ENCODE measurements around the gene IP6K1.
"Not testable (repeated sequence)": the region's sequence is repeated elsewhere in the genome, so short reads cannot be mapped to it uniquely, and the experiment has no call there.

Gene IP6K1

DNA sequence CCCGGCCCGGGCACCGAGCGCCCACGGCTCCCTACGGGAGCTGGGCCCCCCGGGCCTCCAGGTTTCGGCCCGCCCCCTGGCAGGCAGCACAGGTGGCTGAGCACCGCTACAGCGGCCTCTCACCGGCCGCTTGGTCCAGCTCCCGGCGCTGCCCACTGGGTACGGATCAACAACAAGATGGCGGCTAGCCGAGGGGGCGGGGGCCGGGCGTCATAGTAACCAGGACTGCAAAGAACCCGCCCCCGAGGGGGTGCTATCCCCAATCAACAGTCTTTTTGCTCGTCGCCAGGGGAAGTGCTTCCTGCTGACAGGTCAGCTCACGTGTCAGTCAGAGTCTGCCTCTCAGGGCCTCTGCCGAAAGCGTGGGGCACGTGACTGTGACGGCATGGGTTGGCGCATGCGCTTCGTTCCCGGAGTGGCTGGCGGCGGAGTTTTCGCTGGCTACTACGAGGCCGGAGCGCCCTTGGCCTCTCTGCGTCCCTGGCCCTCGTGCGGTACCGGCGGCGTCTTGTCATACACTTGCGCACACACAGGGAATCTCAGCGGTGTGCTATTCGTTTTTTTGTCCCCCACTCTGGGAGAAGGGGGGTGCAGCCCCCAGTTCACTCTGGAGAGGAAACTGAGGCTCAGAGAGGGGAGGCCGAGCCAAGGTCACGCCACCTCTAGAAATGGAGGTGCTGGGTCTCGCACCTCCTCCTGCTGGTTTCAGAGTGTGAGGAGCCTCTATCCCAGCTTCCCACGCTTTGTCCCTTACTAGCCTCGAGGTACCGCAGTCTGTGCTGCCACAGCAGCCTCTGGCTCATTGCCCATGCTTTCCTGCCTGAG lies at the start of gene IP6K1:
Gene IP6K1 (minus strand): TSS at position 186 of the 825 bp plus-strand sequence. CDS start 38,502 bp downstream, outside the sequence.
- H3K9me3 ChIP-seq (ENCODE audit: low read length), result no peaks in the 10 kb centered on the region
- H3K4me1 ChIP-seq (ENCODE audit: insufficient read depth, low read length), result peaks cover 20% of the 10 kb centered on the region
- peak within 1 kb of the TSS; percentile 81 for H3K4me3 ChIP-seq (ENCODE audit: low read length)
- no peaks in the 10 kb centered on the region for H3K27me3 ChIP-seq (ENCODE audit: insufficient read depth, low read length)
- H2AFZ ChIP-seq (ENCODE audit: low read depth, low read length), result no peak within 1 kb of the TSS
- peaks cover 7% of the 10 kb centered on the region for H3K36me3 ChIP-seq (ENCODE audit: insufficient read depth, low read length)

DNA sequence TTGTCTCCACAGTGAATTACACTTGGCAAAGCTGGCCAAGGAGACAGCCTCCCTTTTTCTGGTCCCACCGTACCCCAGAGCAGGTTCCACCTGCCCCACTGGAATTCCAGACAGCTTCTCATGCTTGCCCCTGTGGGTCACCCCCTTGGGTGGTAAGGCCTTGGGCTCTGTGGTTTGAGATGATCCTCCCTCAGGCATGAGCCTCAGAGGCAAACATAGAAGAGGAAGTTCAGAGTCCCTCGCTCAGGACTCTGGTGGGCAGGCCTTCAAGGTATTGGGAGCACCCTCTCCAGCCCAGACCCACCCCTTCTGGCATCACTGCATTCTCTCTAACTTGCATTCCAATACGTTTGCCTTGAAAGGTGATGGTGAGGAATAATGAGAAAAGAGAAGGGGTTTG lies 45.0 kb upstream of the IP6K1 start:
- Histone ChIP-seq H3K36me3 (ENCODE audit: insufficient read depth, low read length) (peaks cover 53% of the 10 kb centered on the region), H3K4me1 (ENCODE audit: insufficient read depth, low read length) (no peaks in the 10 kb centered on the region), H3K4me3 (ENCODE audit: low read length) (no peak overlapping the region), H2AFZ (ENCODE audit: low read depth, low read length) (no peak overlapping the region), H3K9me3 (ENCODE audit: low read length) (no peaks in the 10 kb centered on the region), H3K27me3 (ENCODE audit: insufficient read depth, low read length) (no peaks in the 10 kb centered on the region)

DNA sequence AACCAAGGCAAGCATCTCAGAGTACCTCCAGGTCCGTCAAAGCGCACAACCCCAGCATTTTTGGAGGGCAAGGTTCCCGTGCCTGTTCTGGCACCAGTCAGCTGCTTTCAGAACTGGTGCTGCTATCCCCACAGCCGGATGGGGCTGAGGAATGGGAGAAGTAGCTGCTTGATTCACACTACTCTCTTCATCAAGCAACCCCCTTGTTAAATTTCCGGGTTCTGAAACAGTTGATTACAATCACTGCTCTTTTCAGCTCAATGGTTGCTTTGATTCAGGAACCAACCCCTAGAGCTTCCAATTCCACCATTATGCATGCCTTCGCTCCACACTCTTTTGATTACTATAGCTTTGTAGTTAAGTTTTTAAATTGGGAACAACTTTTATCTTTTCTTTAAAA lies 39.7 kb upstream of the IP6K1 start:
- Histone ChIP-seq H3K4me3 (ENCODE audit: low read length) (no peak overlapping the region), H3K36me3 (ENCODE audit: insufficient read depth, low read length) (peaks cover 28% of the 10 kb centered on the region), H2AFZ (ENCODE audit: low read depth, low read length) (no peak overlapping the region), H3K9me3 (ENCODE audit: low read length) (no peaks in the 10 kb centered on the region), H3K27me3 (ENCODE audit: insufficient read depth, low read length) (no peaks in the 10 kb centered on the region), H3K4me1 (ENCODE audit: insufficient read depth, low read length) (no peaks in the 10 kb centered on the region)

DNA sequence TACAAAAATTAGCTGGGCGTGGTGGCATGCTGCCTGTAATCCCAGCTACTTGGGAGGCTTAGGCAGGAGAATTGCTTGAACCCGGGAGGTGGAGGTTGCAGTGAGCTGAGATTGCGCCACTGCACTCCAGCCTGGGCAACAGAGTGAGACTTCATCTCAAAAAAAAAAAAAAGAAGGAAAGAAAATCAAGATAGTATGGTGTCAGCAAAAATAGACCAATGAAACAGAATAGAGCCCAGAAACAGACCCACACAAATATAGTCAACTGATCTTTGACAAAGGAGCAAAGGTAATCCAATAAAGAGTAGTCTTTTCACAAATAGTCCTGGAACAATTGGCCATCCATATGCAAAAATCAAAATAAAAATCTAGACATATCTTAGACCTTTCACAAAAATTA lies 36.8 kb upstream of the IP6K1 start:
- H3K27me3 ChIP-seq (ENCODE audit: insufficient read depth, low read length), result not testable (repeated sequence)

DNA sequence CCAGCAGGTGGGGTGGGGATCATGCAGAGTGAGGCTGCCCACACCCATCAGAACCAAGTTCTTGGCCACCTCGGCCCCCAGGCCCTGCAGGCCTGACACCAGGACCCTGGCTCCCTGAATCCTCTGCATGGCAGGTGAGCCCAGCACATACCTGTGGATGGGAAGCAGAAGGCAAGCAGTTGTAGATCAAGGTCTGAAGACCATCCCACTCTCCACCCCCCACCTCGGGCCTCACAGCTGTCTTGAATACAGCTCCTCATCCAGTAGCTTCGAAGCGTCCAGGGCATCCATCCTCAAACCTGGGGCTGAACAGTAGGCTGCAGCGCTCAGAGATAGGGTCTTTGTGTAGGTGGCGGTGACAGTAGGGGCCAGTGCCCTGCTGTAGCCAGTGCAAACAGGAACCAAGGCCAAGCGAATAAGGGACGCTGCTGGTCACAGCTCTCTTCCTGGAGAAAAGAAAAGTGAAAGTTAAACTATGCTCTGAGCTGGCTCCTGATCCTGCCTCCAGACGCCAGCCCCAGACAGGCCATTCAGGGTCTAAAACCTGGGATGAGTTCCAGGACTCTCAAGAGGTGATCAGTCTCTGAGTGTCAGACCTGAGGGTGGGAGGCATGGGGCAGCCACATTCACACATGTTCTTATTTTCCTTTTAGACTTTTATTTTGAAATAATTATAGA lies 27.3 kb upstream of the IP6K1 start, which contains the start of gene UBA7:
Gene UBA7 (minus strand): TSS at position 457 of the 678 bp plus-strand sequence. CDS start 166 bp downstream, at position 291.
- Histone ChIP-seq H3K4me3 (ENCODE audit: low read length) (no peak within 1 kb of the TSS), H2AFZ (ENCODE audit: low read depth, low read length) (no peak within 1 kb of the TSS), H3K27me3 (ENCODE audit: insufficient read depth, low read length) (no peaks in the 10 kb centered on the region), H3K9me3 (ENCODE audit: low read length) (no peaks in the 10 kb centered on the region), H3K4me1 (ENCODE audit: insufficient read depth, low read length) (no peaks in the 10 kb centered on the region), H3K36me3 (ENCODE audit: insufficient read depth, low read length) (no peaks in the 10 kb centered on the region)

More for the DNA sequence above, 36.8 kb upstream of the IP6K1 start:
- not testable (repeated sequence) for H3K4me3 ChIP-seq (ENCODE audit: low read length); H3K9me3 ChIP-seq (ENCODE audit: low read length); H2AFZ ChIP-seq (ENCODE audit: low read depth, low read length); H3K36me3 ChIP-seq (ENCODE audit: insufficient read depth, low read length); H3K4me1 ChIP-seq (ENCODE audit: insufficient read depth, low read length)

DNA sequence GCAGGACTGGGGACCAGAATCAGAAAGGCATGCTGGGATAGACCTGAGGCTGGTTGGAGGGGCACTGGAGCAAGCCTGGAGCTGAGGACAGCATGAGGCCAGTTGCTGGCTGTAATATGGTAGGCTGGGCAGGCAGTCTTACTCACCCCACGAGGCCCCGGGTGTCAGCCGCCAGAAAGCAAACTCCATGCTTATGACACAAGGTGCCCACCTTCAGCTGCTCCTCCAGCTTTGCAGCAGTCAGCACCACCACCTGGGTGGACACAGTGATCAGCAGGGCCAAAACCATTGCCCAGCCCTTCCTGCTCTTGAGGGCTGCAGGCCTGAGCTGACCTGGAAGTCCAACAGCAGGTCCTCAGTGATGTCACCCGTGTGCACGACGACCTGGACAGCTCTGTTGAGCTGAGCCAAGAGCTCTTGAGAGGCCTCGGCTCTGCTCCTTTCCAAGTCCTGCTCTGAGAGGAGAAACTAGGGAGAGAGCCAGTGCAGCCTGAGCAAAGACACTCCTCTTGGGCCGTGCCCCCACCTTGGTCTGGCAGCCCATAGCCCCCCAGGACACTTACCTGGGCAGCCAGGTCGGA lies 26.7 kb upstream of the IP6K1 start:
- Histone ChIP-seq H3K4me3 (ENCODE audit: low read length) (no peak overlapping the region), H3K4me1 (ENCODE audit: insufficient read depth, low read length) (no peaks in the 10 kb centered on the region), H3K36me3 (ENCODE audit: insufficient read depth, low read length) (no peaks in the 10 kb centered on the region), H3K9me3 (ENCODE audit: low read length) (no peaks in the 10 kb centered on the region), H2AFZ (ENCODE audit: low read depth, low read length) (no peak overlapping the region), H3K27me3 (ENCODE audit: insufficient read depth, low read length) (no peaks in the 10 kb centered on the region)

DNA sequence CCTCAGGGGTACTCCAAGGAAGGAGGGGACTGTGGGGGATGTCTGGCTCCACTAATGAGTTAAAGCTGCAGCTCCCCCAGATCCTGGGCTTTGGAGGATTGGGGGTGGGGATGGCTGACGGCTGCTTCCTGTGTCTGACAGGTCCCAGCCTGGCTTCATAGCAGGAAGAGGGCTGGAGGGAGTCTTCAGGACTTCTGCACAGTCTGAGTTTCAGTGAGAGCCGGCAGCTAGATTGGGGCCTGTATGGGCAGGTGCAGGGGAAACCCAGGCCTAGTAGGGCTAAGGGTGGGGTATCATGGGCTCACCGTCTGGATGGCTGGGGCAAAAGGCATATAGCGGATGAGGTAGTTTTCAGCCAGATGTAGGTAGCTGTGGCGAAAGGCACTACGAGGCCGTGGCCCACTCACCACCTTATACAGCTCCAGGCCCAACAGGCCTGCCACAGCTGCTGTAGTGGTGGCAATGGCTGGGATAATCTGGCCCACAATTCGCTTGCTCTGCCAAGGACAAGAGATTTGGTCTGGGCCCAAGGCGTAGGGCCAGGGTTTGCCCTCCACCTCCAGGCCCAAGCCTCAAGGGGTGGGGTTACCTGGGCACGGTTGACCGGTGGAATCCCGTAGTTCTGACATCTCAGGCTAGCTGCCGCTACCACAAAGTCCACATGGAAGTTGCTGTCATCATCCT lies 21.2 kb upstream of the IP6K1 start:
- H3K4me3 ChIP-seq (ENCODE audit: low read length), result no peak overlapping the region
- peaks cover 27% of the 10 kb centered on the region for H3K4me1 ChIP-seq (ENCODE audit: insufficient read depth, low read length)
- H3K36me3 ChIP-seq (ENCODE audit: insufficient read depth, low read length), result no peaks in the 10 kb centered on the region
- H3K27me3 ChIP-seq (ENCODE audit: insufficient read depth, low read length), result peaks cover 13% of the 10 kb centered on the region
- no peak overlapping the region for H2AFZ ChIP-seq (ENCODE audit: low read depth, low read length)
- no peaks in the 10 kb centered on the region for H3K9me3 ChIP-seq (ENCODE audit: low read length)

DNA sequence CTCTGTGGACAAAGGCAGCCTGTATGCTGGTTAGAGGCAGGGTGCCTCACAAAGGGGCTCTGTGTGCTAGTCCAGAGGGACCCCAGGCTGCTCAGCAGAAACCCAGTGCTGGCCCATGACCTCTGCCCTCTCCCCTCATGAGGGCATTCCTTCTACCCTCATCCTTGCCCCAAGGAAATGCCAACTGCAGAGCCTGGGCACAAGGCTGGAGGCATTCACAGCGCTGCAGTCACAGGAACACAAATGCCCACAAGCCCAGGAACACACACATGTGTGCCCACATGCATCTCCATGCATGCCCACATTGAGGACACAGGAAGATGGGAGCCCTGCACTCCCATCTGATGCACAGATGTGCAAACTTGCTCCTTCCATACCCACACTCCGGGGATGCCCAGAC lies 20.5 kb upstream of the IP6K1 start:
- no peaks in the 10 kb centered on the region for H3K36me3 ChIP-seq (ENCODE audit: insufficient read depth, low read length)
- H3K9me3 ChIP-seq (ENCODE audit: low read length), result no peaks in the 10 kb centered on the region
- H2AFZ ChIP-seq (ENCODE audit: low read depth, low read length), result no peak overlapping the region
- H3K27me3 ChIP-seq (ENCODE audit: insufficient read depth, low read length), result peaks cover 13% of the 10 kb centered on the region
- peaks cover 27% of the 10 kb centered on the region for H3K4me1 ChIP-seq (ENCODE audit: insufficient read depth, low read length)
- no peak overlapping the region for H3K4me3 ChIP-seq (ENCODE audit: low read length)

DNA sequence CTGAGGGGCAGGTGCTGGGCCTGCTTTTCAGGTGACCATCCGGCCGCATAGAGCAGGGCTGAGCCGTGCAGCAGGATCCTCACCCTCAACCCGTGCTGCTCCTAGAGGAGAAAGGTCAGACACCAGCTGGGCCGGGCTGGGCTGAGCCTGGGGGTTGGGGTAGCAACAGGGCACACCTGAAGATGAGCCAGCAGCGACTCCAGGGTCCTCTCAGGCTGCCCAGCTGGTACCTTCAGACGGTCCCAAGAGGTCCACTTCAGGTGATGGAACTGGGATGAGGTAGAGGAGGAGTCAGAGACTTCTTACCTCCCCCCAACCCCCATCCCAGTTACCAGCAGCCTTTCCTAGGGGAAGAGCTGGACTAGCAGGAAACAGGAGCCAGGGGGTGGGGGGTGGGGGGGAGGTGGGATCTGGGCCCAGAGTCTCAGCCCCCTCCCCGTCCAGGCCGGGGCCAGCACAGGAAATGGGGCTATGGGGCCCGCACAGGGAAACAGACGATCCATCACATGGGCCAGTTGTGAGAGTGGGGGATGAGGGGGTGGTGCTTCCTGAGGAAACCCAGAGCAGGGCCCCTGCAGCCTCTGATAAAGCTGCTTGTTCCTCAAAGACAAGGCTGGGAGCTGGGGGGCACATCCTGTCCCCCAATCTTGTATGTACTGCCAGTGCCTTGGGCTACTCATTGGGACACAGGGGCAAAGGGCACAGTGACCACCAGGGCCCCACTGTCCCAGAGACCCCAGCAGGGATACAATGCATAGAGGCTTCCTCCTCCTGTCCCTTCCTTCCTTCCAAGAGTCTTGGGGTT lies 19.8 kb upstream of the IP6K1 start:
- Histone ChIP-seq H3K36me3 (ENCODE audit: insufficient read depth, low read length) (no peaks in the 10 kb centered on the region), H3K4me3 (ENCODE audit: low read length) (no peak overlapping the region), H2AFZ (ENCODE audit: low read depth, low read length) (no peak overlapping the region), H3K9me3 (ENCODE audit: low read length) (no peaks in the 10 kb centered on the region), H3K27me3 (ENCODE audit: insufficient read depth, low read length) (peaks cover 17% of the 10 kb centered on the region), H3K4me1 (ENCODE audit: insufficient read depth, low read length) (peaks cover 27% of the 10 kb centered on the region)

DNA sequence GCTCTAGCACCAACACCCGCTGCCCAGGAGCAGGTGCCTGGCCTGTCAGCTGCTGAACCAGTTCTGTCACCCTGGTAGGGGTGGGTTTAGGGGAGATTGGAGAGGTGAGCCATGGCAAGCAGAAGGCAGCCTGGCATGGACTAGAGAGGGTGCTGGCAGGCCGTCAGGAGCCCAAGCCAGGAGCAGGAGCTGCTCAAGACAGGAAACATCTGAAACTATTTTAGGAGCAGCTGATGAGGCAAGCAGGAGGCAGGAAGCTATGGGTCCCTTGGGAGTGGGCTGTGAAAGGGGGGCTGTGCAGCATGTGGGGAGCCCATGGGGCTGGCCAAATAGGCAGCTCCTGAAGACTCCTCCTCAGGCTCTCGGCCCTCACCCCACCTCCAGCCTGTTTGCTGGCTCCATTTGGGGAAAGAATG lies 19.0 kb upstream of the IP6K1 start:
- Histone ChIP-seq H3K9me3 (ENCODE audit: low read length) (no peaks in the 10 kb centered on the region), H3K4me1 (ENCODE audit: insufficient read depth, low read length) (peaks cover 27% of the 10 kb centered on the region), H3K27me3 (ENCODE audit: insufficient read depth, low read length) (peaks cover 17% of the 10 kb centered on the region), H3K36me3 (ENCODE audit: insufficient read depth, low read length) (no peaks in the 10 kb centered on the region), H2AFZ (ENCODE audit: low read depth, low read length) (no peak overlapping the region), H3K4me3 (ENCODE audit: low read length) (no peak overlapping the region)

DNA sequence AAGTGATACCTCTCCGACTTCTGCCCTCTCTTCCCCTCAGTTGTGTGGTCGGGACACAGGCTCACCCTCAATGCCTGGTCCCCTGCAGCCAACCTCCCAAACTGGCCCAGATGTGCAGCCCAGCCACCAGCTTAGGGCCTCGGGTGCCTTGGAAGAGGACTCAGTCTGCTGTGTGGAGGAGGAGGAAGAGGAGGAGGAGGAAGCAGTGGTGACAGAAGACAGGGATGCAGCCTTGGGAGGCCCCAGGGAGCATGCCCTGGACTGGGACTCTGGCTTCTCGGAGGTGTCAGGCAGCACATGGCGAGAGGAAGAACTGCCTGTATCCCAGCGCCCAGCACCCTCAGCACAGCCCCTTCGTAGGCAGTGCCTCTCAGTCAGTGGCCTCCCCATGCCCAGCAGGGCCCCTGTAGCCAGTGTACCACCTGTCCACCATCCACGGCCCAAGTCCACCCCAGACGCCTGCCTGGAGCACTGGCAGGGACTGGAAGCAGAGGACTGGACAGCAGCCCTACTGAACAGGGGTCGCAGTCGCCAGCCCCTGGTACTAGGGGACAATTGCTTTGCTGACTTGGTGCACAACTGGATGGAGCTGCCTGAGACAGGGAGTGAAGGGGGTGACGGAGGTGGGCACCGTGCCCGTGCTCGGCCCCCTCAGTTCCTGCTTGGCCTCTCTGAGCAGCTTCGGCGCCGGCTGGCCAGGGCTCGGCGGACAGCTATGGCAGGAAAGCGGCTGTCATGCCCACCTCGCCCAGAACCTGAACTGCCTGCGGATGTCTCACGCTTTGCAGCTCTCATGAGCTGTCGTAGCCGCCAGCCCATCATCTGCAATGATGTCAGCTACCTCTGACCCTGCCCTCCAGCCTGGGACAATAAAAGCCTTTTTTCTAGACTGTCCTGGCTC lies 18.0 kb upstream of the IP6K1 start:
- no peak overlapping the region for H3K4me3 ChIP-seq (ENCODE audit: low read length)
- peaks cover 27% of the 10 kb centered on the region for H3K4me1 ChIP-seq (ENCODE audit: insufficient read depth, low read length)
- H3K9me3 ChIP-seq (ENCODE audit: low read length), result no peaks in the 10 kb centered on the region
- peaks cover 17% of the 10 kb centered on the region for H3K27me3 ChIP-seq (ENCODE audit: insufficient read depth, low read length)
- no peak overlapping the region for H2AFZ ChIP-seq (ENCODE audit: low read depth, low read length)
- H3K36me3 ChIP-seq (ENCODE audit: insufficient read depth, low read length), result no peaks in the 10 kb centered on the region
